IPS-NIHi7 (cell line): ENCODE results near the gene HIP1.
"Not testable (repeated sequence)": the region's sequence is repeated elsewhere in the genome, so short reads cannot be mapped to it uniquely, and the experiment has no call there.

ENCODE experiments used
- DNase-seq: peaks from one replicate; pipeline ENCODE4 v3.0.0; 2012; ENCODE audit warnings: mixed read lengths; ENCODE audit errors: extremely low spot score

Gene HIP1

DNA sequence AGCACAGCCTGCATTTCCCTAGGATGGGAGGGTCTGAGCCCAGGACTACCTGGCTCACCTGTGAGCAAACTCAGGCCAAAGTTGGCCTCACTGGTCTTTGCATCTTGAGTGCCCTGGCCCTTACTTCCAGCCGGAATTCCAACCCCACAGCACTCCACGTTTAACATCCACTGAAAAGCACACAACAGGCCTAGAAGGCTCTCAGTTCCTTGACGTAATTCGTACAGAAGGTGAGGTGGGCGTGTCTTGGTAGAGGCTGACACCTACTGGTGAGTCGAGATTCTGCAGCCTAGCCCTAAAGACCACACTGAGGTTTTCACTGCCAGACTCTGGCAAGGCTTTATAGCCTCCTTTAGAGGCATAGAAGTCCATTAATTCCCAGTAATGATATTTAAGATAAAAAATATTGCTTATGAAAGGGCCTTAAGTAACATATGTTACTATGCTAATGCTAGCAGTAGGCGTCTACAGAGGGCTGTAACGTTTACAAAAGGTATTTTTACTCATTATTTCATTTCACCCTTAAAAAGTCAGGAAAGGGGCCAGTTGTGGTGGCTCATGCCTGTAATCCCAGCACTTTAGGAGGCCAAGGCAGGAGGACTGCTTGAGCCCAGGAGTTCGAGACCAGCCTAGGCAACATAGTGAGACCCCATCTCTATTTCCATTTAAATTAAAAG lies 95.8 kb downstream of the HIP1 start:
- peak; percentile 83 for DNase-seq

DNA sequence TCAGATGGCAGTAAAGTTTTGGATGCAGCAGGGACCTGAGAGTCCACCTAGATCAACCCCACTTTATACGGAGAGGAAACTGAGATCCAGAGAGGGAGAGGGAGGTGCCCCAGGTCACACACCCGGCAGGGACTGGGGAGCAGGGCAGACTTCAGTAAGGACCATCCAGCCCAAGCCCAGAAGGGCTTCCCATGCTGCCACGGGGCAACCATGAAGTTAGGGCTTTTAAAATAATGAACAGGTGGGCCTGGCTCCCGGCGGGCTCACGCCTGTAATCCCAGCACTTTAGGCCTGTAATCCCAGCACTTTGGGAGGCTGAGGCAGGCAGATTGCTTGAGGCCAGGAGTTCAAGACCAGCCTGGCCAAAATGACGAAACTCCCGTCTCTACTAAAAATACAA lies 98.5 kb downstream of the HIP1 start:
- no peak for DNase-seq

DNA sequence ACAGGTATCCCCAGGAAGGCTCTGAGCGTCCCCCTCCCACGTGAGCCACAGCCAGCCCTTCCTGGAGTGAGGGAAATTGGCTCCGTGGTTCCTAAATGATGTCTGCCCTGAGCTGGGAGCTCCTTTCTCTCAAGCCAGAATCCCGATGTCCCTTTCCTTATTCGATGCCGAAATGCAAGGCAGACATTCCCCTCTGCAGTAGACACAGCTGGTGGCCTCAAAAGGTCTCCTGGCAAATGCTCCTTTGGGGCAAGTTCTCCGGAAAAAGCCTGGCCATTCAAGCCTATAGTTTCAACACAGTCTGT lies 98.9 kb downstream of the HIP1 start:
- no peak for DNase-seq

DNA sequence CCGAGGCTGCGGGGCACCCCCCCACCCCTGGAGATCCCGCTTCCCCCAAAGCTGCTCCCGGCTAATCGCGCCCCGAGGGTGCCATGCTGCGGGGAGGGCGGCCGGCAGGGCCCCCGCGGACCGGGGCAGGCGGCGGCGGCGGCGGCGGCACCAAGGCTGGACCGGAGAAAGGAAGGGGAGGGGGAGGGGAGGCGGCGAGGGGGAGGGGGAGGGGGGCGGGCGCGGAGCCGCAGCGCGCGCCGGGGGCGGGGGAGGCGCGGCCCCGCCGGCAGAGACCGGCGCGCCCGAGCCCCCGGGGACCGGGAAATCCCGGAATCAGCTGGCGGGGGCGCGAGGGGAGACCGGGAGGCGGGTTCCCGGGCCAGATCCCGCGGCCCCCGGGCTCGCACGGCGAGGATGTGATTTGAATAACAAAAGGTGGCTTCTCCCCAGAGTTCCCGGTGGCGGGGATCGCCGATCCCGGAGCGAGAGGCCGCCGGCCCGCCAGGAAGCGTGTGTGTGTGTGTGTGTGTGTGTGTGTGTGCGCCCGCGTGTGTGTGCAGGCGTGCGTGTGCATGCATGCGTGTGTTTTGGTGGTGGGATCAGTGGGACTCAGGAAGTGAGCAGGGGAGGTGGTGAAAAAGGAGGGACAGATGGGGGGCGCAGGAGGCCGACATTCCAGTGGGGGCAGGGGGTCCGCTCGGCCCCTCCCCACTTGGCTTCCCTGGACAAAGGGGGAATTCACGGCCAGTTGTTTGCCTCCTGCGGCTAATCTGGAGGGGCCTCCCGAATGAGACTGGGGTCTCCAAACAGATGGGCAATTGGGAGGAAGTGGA lies 99.5 kb downstream of the HIP1 start:
- DNase-seq = peak; percentile 77

DNA sequence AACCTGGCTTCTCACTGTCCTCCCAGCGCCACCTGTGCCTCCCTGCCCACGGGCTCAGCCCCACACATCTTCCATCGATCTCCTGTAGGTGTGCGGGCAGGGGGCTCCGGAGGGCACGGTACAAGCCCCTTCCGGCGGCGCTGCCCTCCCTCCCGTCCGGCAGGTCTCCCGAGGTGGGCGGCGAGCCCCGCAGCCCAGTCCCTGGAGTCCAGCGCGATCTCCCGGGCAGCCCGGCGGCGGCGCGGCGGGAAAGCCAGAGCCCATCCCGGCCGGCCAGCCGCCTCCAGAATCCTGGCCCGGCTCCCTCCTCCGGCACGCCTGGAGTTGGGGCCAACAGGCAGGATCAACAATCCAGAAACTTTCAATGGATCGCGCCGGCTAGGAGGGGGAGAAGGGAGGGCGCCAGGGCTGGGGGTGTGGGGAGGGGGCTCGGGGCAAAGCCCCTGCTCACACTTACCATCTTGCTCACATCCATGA lies 100.1 kb downstream of the HIP1 start:
- DNase-seq = peak; percentile 69

DNA sequence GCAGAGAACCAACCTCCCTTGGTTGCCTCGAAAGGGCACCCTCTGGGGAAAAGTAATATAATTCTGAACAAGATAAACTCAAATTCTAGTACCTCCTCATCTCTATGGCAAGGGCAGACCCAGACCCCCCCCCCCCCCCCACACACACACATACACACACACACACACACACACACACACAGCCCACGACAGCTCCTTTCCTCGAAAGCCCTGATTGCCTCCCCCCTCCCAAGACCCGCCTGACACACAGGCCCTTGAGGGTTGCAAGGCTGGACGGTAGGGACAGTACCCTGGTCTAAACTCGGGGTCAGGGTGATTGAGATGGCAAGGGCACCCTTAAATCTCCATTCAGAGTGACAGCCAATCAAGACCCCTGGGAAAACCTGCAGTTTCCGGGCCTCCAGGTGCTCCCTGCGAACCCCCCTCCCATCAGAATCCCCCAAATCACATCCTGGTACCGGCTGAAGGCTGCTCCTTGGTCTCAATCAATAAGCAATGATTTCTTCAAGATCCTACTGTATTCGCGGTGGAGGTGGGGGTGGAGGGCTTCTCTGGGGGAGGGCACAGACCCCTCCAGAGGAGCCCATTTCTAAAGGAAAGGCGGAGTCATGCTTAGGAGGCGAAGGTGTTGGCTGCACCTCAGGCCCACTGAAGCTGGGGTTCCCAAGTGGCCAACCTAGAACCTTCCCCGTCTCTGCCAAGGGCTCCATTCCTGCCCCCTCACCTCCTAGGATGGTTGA lies 100.7 kb downstream of the HIP1 start:
- DNase-seq = peak; percentile 28

DNA sequence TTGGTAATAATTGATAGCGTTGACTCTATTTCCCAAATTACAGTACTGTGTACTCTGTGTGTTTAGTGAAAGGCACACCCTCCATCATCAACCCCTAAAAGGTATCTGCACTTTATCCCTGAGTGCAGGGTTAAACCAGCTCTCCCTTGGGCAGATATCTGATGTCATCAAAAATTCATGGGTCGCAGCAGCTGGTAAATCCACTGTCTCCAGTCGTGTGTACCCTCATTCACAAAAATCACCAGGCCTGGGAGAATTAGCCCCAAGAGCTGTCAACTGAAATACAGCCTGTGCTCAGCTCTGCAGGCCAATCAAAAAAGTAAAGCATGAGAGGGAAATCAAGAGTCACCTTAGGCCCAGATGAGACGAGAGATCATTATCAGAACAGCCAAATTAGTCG lies 103.7 kb downstream of the HIP1 start:
- DNase-seq = no peak

DNA sequence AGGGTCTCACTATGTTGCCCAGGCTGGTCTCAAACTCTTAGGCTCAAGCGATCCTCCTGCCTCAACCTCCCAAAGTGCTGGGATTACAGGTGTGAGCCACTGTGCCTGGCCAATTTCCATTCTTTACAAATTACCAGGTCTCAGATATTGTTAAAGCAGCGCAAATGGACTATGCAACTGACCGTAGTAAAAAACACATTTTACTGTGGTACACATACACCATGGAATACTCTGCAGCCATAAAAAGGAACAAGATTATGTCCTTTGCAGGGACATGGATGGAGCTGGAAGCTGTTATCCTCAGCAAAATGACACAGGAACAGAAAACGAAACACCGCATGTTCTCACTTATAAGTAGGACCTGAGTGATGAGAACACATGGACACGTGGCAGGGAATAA lies 106.2 kb downstream of the HIP1 start:
- not testable (repeated sequence) for DNase-seq

DNA sequence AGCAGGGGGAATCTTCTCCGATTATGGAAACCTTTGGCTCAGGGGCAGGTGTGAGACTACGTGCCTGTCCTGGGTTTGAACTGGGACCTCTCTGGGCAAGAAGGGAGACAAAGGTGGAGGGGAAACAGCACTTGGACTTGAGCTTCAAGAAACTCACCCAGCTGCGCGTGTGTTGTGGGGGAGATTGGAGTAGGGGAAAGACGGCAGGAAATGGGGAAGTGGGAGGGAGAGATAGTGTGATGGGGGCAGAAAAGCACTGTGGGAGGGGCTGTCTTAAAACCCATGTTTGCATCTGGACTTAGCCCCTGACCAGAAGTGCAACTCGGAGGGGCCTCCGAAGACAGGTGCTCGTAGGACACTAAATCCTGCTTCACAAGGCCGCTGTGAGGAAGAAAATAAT lies 107.0 kb downstream of the HIP1 start:
- no peak for DNase-seq

DNA sequence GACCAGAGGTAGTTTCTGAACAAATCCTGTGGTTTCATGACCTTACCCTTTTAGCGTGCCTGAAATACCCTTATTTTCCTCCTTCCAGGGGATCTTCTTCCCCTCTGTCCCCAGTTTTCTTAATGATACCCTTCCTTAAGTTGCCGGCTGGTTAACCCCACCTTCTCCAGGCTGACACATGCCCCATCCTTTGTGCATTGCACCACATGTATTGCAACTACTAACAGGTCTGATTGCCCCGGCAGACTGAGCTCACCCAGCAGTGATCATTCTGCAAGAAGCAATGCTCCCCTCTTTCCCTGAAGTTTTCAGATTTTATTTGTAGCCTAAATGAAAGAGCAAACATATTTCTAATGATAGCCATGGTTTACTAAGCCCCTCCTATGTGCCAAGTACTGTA lies 108.2 kb downstream of the HIP1 start:
- DNase-seq = no peak

DNA sequence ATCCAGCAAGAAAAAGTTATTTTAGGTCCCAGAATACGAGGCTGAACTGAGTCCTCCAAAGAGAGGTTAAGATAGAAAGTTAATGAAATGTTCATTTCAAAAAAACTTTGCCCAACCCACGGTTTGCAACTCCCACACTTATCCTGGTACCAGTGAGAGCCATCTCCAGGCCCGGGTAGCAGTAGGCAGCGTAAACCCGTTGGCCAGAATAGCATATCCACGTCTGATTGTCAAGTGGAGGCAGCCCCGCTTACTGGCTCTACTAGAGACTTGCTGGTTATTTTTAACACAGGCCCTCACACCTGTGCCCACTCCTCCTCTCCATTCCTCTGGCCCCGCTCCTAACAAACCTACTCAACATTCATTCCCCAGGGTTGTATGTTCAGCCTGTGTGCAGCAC lies 109.7 kb downstream of the HIP1 start:
- no peak for DNase-seq

DNA sequence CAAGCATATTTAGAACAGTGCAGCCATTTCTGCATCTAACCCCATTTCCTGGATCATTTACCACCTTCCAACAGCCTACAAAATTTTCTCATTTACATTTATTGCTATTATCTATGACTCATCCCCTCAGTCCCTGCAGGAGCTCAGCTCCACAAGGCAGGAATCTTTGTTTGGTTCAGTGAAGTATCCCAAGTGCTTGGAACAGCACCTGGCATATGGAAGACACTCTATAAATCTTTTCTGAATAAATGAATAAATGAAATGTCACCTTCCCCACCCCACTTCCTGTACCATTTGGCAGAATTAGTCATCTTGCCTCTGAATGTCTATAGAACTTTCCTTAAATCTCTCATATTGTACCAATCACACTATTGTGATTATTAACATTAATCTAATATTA lies 110.7 kb downstream of the HIP1 start:
- no peak for DNase-seq

DNA sequence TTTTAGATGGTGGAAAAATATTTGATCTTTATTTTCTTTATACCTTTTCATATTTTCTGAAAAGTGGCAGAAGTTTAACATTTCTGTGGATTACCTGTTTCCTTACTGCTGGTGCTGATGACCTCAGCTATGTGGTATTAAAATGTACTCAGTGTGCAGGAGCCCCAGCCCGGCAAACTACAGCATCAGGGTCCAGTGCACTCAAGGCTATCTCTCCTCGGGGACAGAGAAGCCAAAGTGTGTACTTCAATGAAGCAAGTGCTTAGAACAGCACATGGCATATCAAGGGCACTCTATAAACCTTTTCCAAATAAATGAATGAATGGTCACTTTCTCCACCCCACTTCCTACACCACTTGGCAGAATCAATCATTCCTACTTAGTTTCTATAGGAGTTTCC lies 111.8 kb downstream of the HIP1 start:
- DNase-seq = no peak

DNA sequence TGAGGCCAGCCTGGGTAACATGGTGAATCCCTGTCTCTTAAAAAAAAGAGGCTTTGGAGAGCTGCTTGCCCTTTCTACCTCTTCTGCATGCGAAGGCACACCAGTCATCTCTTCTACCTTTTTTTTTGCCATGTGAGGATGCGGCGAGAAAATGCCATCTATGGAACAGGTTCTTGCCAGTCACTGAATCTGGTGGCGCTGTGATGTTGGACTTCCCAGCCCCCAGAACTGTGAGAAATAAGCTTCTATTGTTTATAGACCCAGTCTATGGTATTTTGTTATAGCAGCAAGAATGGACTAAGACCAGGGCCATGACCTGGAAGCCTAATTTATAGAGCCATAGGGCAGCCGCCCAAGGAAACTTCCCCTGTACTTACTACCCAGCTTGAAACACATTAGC lies 112.9 kb downstream of the HIP1 start:
- no peak for DNase-seq

DNA sequence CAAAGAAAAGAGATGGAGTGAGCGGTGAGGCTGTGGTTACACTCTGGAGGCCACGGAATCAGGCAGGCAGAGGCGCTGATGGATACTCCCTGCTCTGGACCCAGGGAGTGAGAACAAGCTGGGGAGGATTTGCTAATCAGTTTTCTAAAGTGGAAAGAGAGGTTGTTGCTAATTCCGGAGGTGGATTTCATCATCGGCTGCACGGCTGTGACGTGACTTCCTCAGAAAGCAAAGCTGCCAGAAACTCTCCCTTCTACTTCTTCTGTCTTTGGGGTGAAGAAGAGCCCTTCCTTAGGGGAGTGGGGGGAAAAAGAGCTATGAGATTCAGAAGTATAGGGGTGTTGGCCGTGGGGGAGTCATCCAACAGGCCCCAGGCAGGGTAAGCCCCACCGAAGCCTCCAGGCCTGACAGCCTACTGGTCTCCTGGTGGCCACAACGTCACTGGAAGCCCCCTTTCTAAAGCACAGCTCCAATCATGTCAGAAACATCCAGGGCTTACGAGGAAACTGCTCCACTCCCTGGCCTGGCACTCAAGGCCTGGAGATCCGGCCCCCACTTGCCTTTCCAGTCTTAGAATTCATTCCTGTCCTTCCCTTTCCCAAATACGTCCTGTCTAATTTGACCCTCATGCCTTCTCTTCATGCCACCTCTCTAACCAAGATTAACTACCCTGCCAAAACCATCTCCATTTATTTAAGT lies 114.5 kb downstream of the HIP1 start:
- DNase-seq = no peak

DNA sequence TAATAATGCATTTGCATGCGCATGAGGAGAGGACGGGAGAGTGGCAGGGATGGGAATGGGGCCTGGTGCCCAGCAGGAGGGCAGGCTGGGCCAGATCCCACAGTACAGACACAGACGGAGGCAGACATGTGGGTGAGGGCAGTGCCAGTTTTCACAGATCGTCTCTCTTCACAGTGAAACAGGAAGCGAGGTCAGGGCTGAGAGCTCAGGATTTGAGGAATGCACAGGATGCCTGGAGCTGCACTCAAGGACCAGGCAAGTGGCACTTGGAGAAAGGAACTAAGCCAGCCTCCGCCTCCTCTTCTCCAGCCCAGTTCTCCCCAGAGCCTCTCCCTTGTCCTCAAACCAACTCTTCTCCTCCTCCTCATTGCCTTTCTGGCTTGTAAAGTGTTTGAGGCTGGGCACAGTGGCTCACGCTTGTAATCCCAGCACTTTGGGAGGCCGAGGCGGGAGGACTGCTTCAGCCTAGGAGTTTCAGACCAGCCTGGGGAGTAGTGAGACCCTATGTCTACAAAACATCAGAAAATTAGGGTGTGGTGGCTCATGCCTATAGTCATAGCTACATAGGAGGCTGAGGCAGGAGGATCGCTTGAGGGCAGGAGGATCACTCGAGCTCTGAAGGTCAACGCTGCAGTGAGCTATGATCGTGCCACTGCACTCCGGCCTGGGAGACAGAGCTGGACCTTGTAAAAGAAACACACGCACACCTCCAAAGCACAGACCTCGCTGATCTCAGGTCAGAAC lies 115.2 kb downstream of the HIP1 start:
- no peak for DNase-seq

DNA sequence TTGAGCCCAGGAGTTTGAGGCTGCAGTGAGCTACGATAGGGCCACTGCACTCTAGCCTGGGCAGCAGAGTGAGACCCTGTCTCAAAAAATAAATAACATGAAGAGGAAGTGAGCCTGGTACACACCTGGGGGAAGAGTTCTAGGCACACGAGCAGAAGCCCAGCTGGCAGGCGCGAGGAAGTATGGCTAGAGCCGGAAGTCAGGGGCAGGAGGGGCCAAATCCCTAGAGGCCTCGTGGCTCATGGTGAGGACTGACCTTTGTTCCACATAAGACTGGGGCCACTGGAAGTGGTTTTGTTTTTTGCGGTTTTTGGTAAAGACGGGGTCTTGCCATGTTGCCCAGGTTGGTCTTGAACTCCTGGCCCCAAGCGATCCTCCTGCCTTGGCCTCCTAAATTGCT lies 117.6 kb downstream of the HIP1 start:
- no peak for DNase-seq

DNA sequence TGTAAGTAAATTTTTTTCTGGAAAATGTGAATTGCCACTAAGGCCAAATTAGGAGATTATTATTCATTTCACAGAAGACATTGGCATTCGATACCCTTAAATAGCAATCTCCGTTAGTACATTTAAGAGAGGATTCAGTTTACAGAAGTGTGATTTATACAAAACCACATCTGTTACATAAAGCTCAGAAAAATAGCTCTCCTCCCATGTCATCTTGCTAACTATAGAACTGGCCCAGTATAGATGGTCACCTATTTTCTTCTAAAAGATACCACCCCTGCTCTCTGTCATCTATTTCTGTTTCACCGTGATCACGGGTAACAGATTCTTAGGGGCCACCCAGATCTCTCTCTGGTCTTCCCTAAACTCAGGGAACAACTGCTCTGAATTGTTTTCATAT lies 119.1 kb downstream of the HIP1 start:
- no peak for DNase-seq

DNA sequence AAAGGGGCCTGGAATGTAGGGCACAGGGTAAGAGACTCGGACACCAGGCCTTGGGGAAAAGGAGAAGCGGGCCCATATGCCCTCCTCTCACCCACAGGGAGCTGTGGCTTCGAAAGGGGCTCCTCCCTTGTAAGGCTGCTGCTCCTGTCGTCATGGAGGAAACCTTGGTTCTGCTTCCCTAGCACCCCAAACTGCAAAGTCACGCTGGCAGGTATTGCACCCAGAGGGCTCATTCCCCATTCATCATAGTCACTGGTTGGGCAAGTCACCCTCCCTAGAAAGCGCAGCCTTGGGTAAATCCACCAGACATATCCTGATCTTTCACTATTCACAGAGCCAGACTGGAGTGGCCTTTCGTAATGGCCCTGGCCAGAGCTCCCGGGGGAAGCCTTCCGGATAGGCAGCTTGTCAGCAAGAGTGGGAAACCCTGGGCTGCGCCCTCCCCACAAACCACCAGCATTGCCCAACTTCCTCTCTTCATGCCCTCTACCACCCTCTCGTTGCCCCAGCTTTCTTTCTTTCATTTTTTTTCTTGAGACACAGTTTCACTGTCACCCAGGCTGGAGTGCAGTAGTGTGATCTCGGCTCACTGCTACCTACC lies 121.0 kb downstream of the HIP1 start:
- DNase-seq = no peak

DNA sequence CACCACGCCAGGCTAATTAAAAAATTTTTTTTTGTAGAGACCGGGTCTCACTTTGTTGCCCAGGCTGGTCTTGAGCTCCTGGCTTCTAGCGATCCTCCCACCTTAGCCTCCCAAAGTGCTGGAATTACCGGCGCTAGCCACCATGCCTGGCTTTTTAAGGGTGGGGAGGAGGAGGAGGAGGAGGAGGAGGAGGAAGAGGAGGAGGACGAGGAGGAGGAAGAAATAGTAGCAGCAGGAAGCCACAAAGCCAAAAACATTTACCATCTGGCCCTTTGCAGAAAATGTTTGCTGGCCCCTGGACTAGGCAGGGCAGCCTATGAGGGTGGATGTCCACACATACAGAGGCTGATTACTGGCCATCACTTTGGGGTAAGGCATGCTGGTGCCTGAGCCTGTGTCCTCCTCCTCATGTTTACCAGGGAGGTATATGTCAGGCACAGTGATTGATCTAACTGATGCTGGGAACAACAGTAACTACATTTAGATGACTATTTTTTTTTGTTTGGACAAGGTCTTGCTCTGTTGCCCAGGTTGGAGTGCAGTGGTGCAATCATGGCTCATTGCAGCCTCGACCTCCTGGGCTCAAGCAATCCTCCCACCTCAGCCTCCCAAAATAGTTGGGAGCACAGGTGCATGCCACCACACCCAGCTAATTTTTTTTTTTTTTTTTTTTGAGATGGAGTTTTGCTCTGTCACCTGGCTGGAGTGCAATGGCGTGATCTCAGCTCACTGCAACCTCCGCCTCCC lies 122.1 kb downstream of the HIP1 start:
- no peak for DNase-seq
